K562 (cell line): ENCODE results near the gene DOCK4. TPM values are rescaled to one million over a fixed set of nuclear protein-coding genes. Genes with fewer than 3 reads are reported as not detected.

Source experiments
- ATAC-seq: fragments of 200-7000 bp; cut with Tn5 transposase; 3 replicates; pipeline ENCODE4 v1.9.1; 2020; ENCODE audit warnings: moderate library complexity
- BruUV-seq: library from RNA; stranded (reverse); fragments of 400-500 nt; replicated peaks from 2 replicates; lab custom pipeline; 2021; lab: Mats Ljungman, UMichigan
- CTCF ChIA-PET: fragments of 300-600 bp; formaldehyde crosslinking; extraction: SDS; loops from one replicate; lab custom pipeline; 2021; ENCODE audit warnings: low intra/inter-chr PET ratio; lab: Yijun Ruan, JAX
- POLR2A ChIA-PET: fragments of 300-600, 350-650 bp; sonication (Branson Sonifier 250); formaldehyde crosslinking; extraction: SDS; loops from one replicate; lab custom pipeline; 2021; ENCODE audit warnings: antibody characterized with exemption, inconsistent platforms; lab: Yijun Ruan, JAX
- DNase-seq, 4 experiments: peaks; one replicate each; pipeline versions ENCODE4 v3.0.0 to v3.0.0-alpha.2; 2011 to 2018; ENCODE audit warnings: low spot score in 3 of 4, mixed read lengths in 3 of 4; ENCODE audit errors: extremely low read depth in 1 of 4
- FAIRE-seq: peaks from 2 replicates; lab custom pipeline; 2011; peaks lifted over from hg19 to GRCh38; lab: Jason Lieb, UNC
- H2AFZ ChIP-seq: 2 replicates; pipeline ENCODE4 v1.6.0; 2011; ENCODE audit warnings: low read depth, low read length, control low read depth, inconsistent platforms
- H3K27ac ChIP-seq: fragments of 200-600 bp; 3 replicates; pipeline ENCODE4 v1.8.0; 2011; ENCODE audit warnings: low read depth, mild to moderate bottlenecking, control low read depth, inconsistent platforms, low read length, moderate library complexity, mixed read lengths; ENCODE audit errors: extremely low read depth
- H3K27me3 ChIP-seq, 2 experiments: fragments of 300-600 bp in 1 of 2; 2 replicates in 1 of 2; 3 replicates in 1 of 2; pipeline versions ENCODE4 v1.6.0 to v1.8.0; 2011; ENCODE audit warnings: inconsistent platforms in 2 of 2, low read length in 2 of 2, mild to moderate bottlenecking in 1 of 2, mixed read lengths in 1 of 2, moderate library complexity in 1 of 2; ENCODE audit not compliant: control insufficient read depth in 2 of 2, insufficient read depth in 2 of 2
- H3K36me3 ChIP-seq: fragments of 300-600 bp; 3 replicates; pipeline ENCODE4 v1.8.0; 2011; ENCODE audit warnings: mild to moderate bottlenecking, low read length, inconsistent platforms; ENCODE audit not compliant: control insufficient read depth, insufficient read depth
- H3K4me1 ChIP-seq, 2 experiments: fragments of 200-600 bp in 1 of 2; replicated peaks in 1 of 2; 2 replicates in 1 of 2; 3 replicates in 1 of 2; pipeline versions ENCODE4 v1.5.1 to v1.8.0; 2011; ENCODE audit warnings: inconsistent platforms in 2 of 2, low read length in 2 of 2, mild to moderate bottlenecking in 1 of 2, mixed read lengths in 1 of 2, moderate library complexity in 1 of 2; ENCODE audit not compliant: control insufficient read depth in 2 of 2, insufficient read depth in 2 of 2
- H3K4me2 ChIP-seq: 2 replicates; pipeline ENCODE4 v1.6.1; 2011; ENCODE audit warnings: low read length, control low read depth, inconsistent platforms, mixed read lengths; ENCODE audit not compliant: insufficient read depth
- H3K4me3 ChIP-seq: fragments of 200-600 bp; sonication (generic), shearing (Covaris generic); 2 replicates; pipeline ENCODE4 v1.5.1; 2016; ENCODE audit warnings: control low read depth, inconsistent platforms
- H3K79me2 ChIP-seq: fragments of 200-600 bp; 3 replicates; pipeline ENCODE4 v1.8.0; 2011; ENCODE audit warnings: low read length, inconsistent platforms; ENCODE audit not compliant: control insufficient read depth, insufficient read depth
- H3K9ac ChIP-seq, 2 experiments: 2 replicates each; pipeline versions ENCODE4 v1.6.0 to v1.6.1; 2011; ENCODE audit warnings: low read depth in 2 of 2, low read length in 2 of 2, control low read depth in 1 of 2, inconsistent platforms in 1 of 2, mild to moderate bottlenecking in 1 of 2, mixed read lengths in 1 of 2; ENCODE audit not compliant: insufficient read depth in 1 of 2
- H3K9me1 ChIP-seq: one replicate; pipeline ENCODE4 v1.6.0; 2011; ENCODE audit warnings: inconsistent platforms, mild to moderate bottlenecking, low read length, moderate library complexity; ENCODE audit not compliant: control insufficient read depth, insufficient read depth
- H3K9me3 ChIP-seq: replicated peaks from 2 replicates; pipeline ENCODE4 v1.5.1; 2011; ENCODE audit warnings: low read depth, low read length, inconsistent platforms; ENCODE audit not compliant: control insufficient read depth, insufficient read depth
- H4K20me1 ChIP-seq: replicated peaks from 2 replicates; pipeline ENCODE4 v1.6.1; 2011; ENCODE audit warnings: low read length, inconsistent platforms, mixed read lengths; ENCODE audit not compliant: control insufficient read depth, insufficient read depth
- HDGF ChIP-seq: fragments of 450-650 bp; IDR thresholded peaks from 2 replicates; pipeline ENCODE4 v1.6.1; 2016
- MTF1 ChIP-seq: fragments of 250-450 bp; sonication (Bioruptor Pico); IDR thresholded peaks from 2 replicates; pipeline ENCODE4 v1.9.0; 2021; ENCODE audit warnings: moderate library complexity, mild to moderate bottlenecking, inconsistent platforms, borderline replicate concordance
- RAD21 ChIP-seq, 2 experiments: fragments of 250-450 bp in 1 of 2; fragments of 450-650 bp in 1 of 2; sonication (Bioruptor Pico) in 1 of 2; formaldehyde crosslinking in 1 of 2; IDR thresholded peaks in 1 of 2; conservative IDR thresholded peaks in 1 of 2; 2 replicates each; pipeline versions ENCODE4 v1.4.0 to v1.8.0; 2020 to 2022; ENCODE audit warnings: mild to moderate bottlenecking in 2 of 2, moderate library complexity in 1 of 2
- TCF7 ChIP-seq: sonication (generic); IDR thresholded peaks from 2 replicates; pipeline ENCODE4 v1.6.1; 2016; ENCODE audit warnings: antibody characterized with exemption, borderline replicate concordance
- TCFL5 ChIP-seq: fragments of 250-450 bp; sonication (Bioruptor Pico); conservative IDR thresholded peaks from 2 replicates; pipeline ENCODE4 v1.6.1; 2021; ENCODE audit warnings: mild to moderate bottlenecking, moderate library complexity, matching md5 sums
- ZBTB34 ChIP-seq: fragments of 250-450 bp; sonication (Bioruptor Pico); IDR thresholded peaks from 2 replicates; pipeline ENCODE4 v1.8.0; 2021; ENCODE audit warnings: mild to moderate bottlenecking, moderate library complexity
- ZC3H4 ChIP-seq: sonication (generic); formaldehyde crosslinking; IDR thresholded peaks from 2 replicates; pipeline ENCODE4 v1.9.0; 2021; ENCODE audit warnings: missing genetic modification reagents, borderline replicate concordance
- ZNF140 ChIP-seq: fragments of 250-450 bp; sonication (Bioruptor Pico); IDR thresholded peaks from 2 replicates; pipeline ENCODE4 v1.8.0; 2021; ENCODE audit warnings: moderate library complexity, mild to moderate bottlenecking, inconsistent platforms
- ZNF146 ChIP-seq: IDR thresholded peaks from one replicate; pipeline ENCODE4 v1.6.1; 2018; ENCODE audit warnings: missing compliant biosample characterization; ENCODE audit not compliant: unreplicated experiment
- WGBS: fragments of 100-300 bp; shearing (Covaris generic); methylation state at CpG from one replicate; pipeline ENCODE4 v1.1.6; 2016; ENCODE audit warnings: low coverage, mixed read lengths; ENCODE audit not compliant: insufficient coverage; ENCODE audit errors: missing lambda C conversion rate; 5-methylcytosine and 5-hydroxymethylcytosine counted together
- in situ Hi-C: fragments of 300-500 bp; cut with MboI; formaldehyde crosslinking; loops from 4 replicates; pipeline ENCODE4 v1.15.0; 2018; ENCODE audit warnings: inconsistent platforms, mixed read lengths
- intact Hi-C: fragments of 100-400 bp; cut with micrococcal nuclease; formaldehyde crosslinking; loops from 2 replicates; pipeline ENCODE4 v1.14.2; 2022
- polyA plus RNA-seq, 8 experiments: library from polyadenylated mRNA; depleted of rRNA in 4 of 8; stranded (reverse) in 5 of 8; unstranded in 3 of 8; fragments of >200 nt; fragmentation: Nextera tagmentation in 2 of 8; fragmentation: Illumina TruSeq in 1 of 8; extraction: Ambion mirVana in 2 of 8; extraction: Trizol in 1 of 8; gene quantifications; 2 replicates each; pipeline versions ENCODE4 v1.2.1 to v1.2.3, GENCODE V29; 2011 to 2014; ENCODE audit warnings: inconsistent platforms in 1 of 8, missing spikeins in 1 of 8
- total RNA-seq, 7 experiments: library from RNA; depleted of rRNA in 6 of 7; stranded (reverse); fragments of >200 nt in 6 of 7; fragmentation: Illumina TruSeq in 2 of 7; extraction: Trizol in 2 of 7; gene quantifications; 2 replicates each; pipeline versions ENCODE4 v1.2.1 to v1.2.3, GENCODE V29; 2011 to 2021; ENCODE audit warnings: low replicate concordance in 1 of 7

DOCK4 gene
- total and polyA plus RNA-seq, 9 of the 15 experiments (the other 6 are each of a cell fraction or from before 2014, with no cell fraction given): 0.42 to 5.7 (median 2.3) TPM

- Histone ChIP-seq H3K9me3 (no peaks in the 10 kb centered on the region), H3K36me3 (no peaks in the 10 kb centered on the region), H4K20me1 (no peaks in the 10 kb centered on the region), H3K4me2 (no peak overlapping the region), H3K9me1 (no peaks in the 10 kb centered on the region), H2AFZ (no peak overlapping the region), H3K4me1 (no peaks in the 10 kb centered on the region), H3K4me3 (no peak overlapping the region), H3K27me3 (no peaks in the 10 kb centered on the region; a peak in 1 of 5 replicates), H3K27ac (no peak overlapping the region), H3K9ac (no peak overlapping the region), H3K79me2 (no peaks in the 10 kb centered on the region)
- CTCF ChIA-PET: no interaction called here
- WGBS: 0% methylated on average over 5 of the region's 5 CpGs
- POLR2A ChIA-PET: no interaction called here
- no peak for TF ChIP-seq RAD21 (CRISPR knock-in tag; conservative IDR thresholded peaks at IDR 0.05 in 1 of 2, IDR thresholded peaks at IDR 0.05 in 1 of 2)
- no peak for TF ChIP-seq TCF7
- TF ChIP-seq ZBTB34 (CRISPR knock-in tag): no peak
- TF ChIP-seq ZNF140 (CRISPR knock-in tag): no peak
- no peak for TF ChIP-seq TCFL5 (CRISPR knock-in tag)
- TF ChIP-seq MTF1 (CRISPR knock-in tag): no peak
- TF ChIP-seq ZC3H4 (CRISPR knock-in tag): no peak
- TF ChIP-seq ZNF146: no peak
- no peak for TF ChIP-seq HDGF
- intact Hi-C loops (no loop called here), in situ Hi-C loops (no loop called here)
- no peak for FAIRE-seq
- no TSS peak for BruUV-seq
- no peak for ATAC-seq
- DNase-seq: no peak
Measured at GRCh38 chr7:112092709-112093395, 113.3 kb downstream of the DOCK4 start.
